Uterus (tissue), 4 donors: ENCODE data around the gene MET. TPM values are rescaled to one million over a fixed set of nuclear protein-coding genes. Genes with fewer than 3 reads are reported as not detected.

Experiments
- DNase-seq, 2 donors: peaks; one replicate each; pipeline ENCODE4 v3.0.0-alpha.2; 2019 to 2020
- H3K27ac ChIP-seq, 2 donors: fragments of 200-600 bp; sonication (generic); 1 replicate in 1 of 2; 2 replicates in 1 of 2; pipeline ENCODE4 v1.5.1; 2016 to 2018
- H3K27me3 ChIP-seq, 2 donors: fragments of 200-600 bp; sonication (generic); one replicate each; pipeline ENCODE4 v1.5.1; 2018 to 2019; ENCODE audit warnings: control low read depth in 1 of 2
- H3K36me3 ChIP-seq, 2 donors: fragments of 200-600 bp; sonication (generic); one replicate each; pipeline ENCODE4 v1.5.1; 2019; ENCODE audit warnings: control low read depth in 1 of 2
- H3K4me1 ChIP-seq, 2 donors: fragments of 200-600 bp; sonication (generic); one replicate each; pipeline ENCODE4 v1.5.1; 2018 to 2019; ENCODE audit warnings: control low read depth in 1 of 2
- H3K4me3 ChIP-seq, 2 donors: fragments of 200-600 bp; sonication (generic); 1 replicate in 1 of 2; 2 replicates in 1 of 2; pipeline ENCODE4 v1.5.1; 2018 to 2019; ENCODE audit warnings: mild to moderate bottlenecking in 1 of 2
- H3K9me3 ChIP-seq, 2 donors: fragments of 200-600 bp; sonication (generic); one replicate each; pipeline ENCODE4 v1.5.1; 2019; ENCODE audit warnings: control low read depth in 1 of 2
- CTCF ChIP-seq, 4 experiments: fragments of 200-600 bp in 2 of 4; fragments of 450-650 bp in 2 of 4; sonication (generic) in 2 of 4; IDR thresholded peaks; one replicate each; pipeline ENCODE4 v1.5.1; 2016 to 2019; ENCODE audit warnings: antibody characterized with exemption in 4 of 4, mild to moderate bottlenecking in 2 of 4, moderate library complexity in 1 of 4
- POLR2A ChIP-seq, 2 donors: fragments of 450-650 bp; IDR thresholded peaks; one replicate each; pipeline ENCODE4 v1.6.1; 2016; ENCODE audit warnings: antibody characterized with exemption in 2 of 2, mild to moderate bottlenecking in 1 of 2, moderate library complexity in 1 of 2
- intact Hi-C: fragments of 100-400 bp; cut with DNase I; formaldehyde crosslinking; loops from one replicate; pipeline ENCODE4 v1.15.1; 2023; ENCODE audit warnings: low total_unique reads
- total RNA-seq, 4 donors: library from RNA; depleted of rRNA in 3 of 4; stranded (reverse); fragments of >200 nt in 3 of 4; gene quantifications; one replicate each; pipeline versions ENCODE4 v1.1.0 to v1.2.4, GENCODE V29; 2014 to 2023
- donor health status: DM: yes; HTN: yes; CAD: no.

MET gene
- total RNA-seq, 4 donors from 2014 or later, result 13.8 to 37.2 (median 35.6) TPM

- H3K36me3 ChIP-seq, result no peaks in the 10 kb centered on the region
- no peaks in the 10 kb centered on the region for H3K4me1 ChIP-seq
- no peak overlapping the region for H3K4me3 ChIP-seq
- no peak overlapping the region for H3K27ac ChIP-seq
- no peak for DNase-seq
- TF ChIP-seq POLR2A (IDR thresholded peaks at IDR 0.05) (no peak), CTCF (IDR thresholded peaks at IDR 0.05) (no peak)
- H3K27me3 ChIP-seq, result no peaks in the 10 kb centered on the region
- intact Hi-C loops, result no loop called here
- no peaks in the 10 kb centered on the region for H3K9me3 ChIP-seq
These were observed 94.9 kb downstream of the MET start for GRCh38 chr7:116766881-116767280.

GRCh38 chr7:116769546-116769945 lies 97.5 kb downstream of the MET start:
- DNase-seq, result no peak
- H3K27ac ChIP-seq, result no peak overlapping the region
- no peaks in the 10 kb centered on the region for H3K4me1 ChIP-seq
- TF ChIP-seq POLR2A (IDR thresholded peaks at IDR 0.05) (no peak), CTCF (IDR thresholded peaks at IDR 0.05) (no peak)
- intact Hi-C loops, result no loop called here
- H3K4me3 ChIP-seq, result no peak overlapping the region
- H3K36me3 ChIP-seq, result no peaks in the 10 kb centered on the region
- no peaks in the 10 kb centered on the region for H3K27me3 ChIP-seq
- no peaks in the 10 kb centered on the region for H3K9me3 ChIP-seq

- intact Hi-C loops, result no loop called here
- no peak for DNase-seq
- H3K36me3 ChIP-seq, result no peaks in the 10 kb centered on the region
- H3K9me3 ChIP-seq, result no peaks in the 10 kb centered on the region
- H3K27me3 ChIP-seq, result no peaks in the 10 kb centered on the region
- no peak overlapping the region for H3K27ac ChIP-seq
- H3K4me3 ChIP-seq, result no peak overlapping the region
- no peaks in the 10 kb centered on the region for H3K4me1 ChIP-seq
- TF ChIP-seq CTCF (IDR thresholded peaks at IDR 0.05), result no peak
- no peak for TF ChIP-seq POLR2A (IDR thresholded peaks at IDR 0.05)
These were observed 98.9 kb downstream of the MET start for GRCh38 chr7:116770941-116771340.

GRCh38 chr7:116771640-116772039 lies 99.6 kb downstream of the MET start:
- Histone ChIP-seq H3K4me1 (no peaks in the 10 kb centered on the region), H3K27me3 (no peaks in the 10 kb centered on the region), H3K9me3 (no peaks in the 10 kb centered on the region), H3K36me3 (no peaks in the 10 kb centered on the region), H3K4me3 (no peak overlapping the region), H3K27ac (no peak overlapping the region)
- intact Hi-C loops, result no loop called here
- no peak for TF ChIP-seq POLR2A (IDR thresholded peaks at IDR 0.05)
- no peak for TF ChIP-seq CTCF (IDR thresholded peaks at IDR 0.05)
- no peak for DNase-seq

- Histone ChIP-seq H3K27me3 (no peaks in the 10 kb centered on the region), H3K4me3 (no peak overlapping the region), H3K9me3 (no peaks in the 10 kb centered on the region), H3K36me3 (no peaks in the 10 kb centered on the region), H3K4me1 (no peaks in the 10 kb centered on the region), H3K27ac (no peak overlapping the region)
- intact Hi-C loops, result no loop called here
- TF ChIP-seq POLR2A (IDR thresholded peaks at IDR 0.05), result no peak
- TF ChIP-seq CTCF (IDR thresholded peaks at IDR 0.05), result no peak
- no peak for DNase-seq
These were observed 100.4 kb downstream of the MET start for GRCh38 chr7:116772423-116772863.
